GM12891 (cell line): ENCODE results near the gene HOXC13.

Experiments used
- PAX5 ChIP-seq: IDR thresholded peaks from 2 replicates; pipeline ENCODE4 v1.6.1; 2011; ENCODE audit warnings: low read length, moderate library complexity, mild to moderate bottlenecking; ENCODE audit not compliant: insufficient read depth, severe bottlenecking
- POLR2A ChIP-seq: IDR thresholded peaks from 2 replicates; pipeline ENCODE4 v1.6.1; 2011; ENCODE audit warnings: low read depth, low read length, control low read depth
- POLR2AphosphoS5 ChIP-seq: IDR thresholded peaks from 2 replicates; pipeline ENCODE4 v1.6.1; 2011; ENCODE audit warnings: low read depth, low read length, control low read depth
- SPI1 ChIP-seq: IDR thresholded peaks from 2 replicates; pipeline ENCODE4 v1.6.1; 2011; ENCODE audit warnings: low read depth, low read length, control low read depth
- TAF1 ChIP-seq: IDR thresholded peaks from 2 replicates; pipeline ENCODE4 v1.6.1; 2011; ENCODE audit warnings: low read depth, low read length, control low read depth

DNA sequence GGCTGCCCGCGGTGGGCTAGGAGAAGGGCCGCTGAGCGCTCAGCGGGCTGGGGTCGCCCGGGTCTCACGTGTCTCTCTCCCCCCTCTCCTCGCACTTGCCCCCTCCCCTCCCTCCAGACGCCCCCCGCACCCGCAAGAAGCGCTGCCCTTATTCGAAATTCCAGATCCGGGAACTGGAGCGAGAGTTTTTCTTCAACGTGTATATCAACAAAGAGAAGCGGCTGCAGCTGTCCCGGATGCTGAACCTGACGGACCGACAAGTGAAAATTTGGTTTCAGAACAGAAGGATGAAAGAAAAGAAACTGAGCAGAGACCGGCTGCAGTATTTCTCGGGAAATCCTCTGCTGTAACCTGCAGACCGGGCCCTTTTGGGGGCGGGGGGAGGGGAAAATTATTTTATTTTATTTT lies 36.4 kb downstream of the HOXC13 start:
- TF ChIP-seq POLR2A: no peak
- TF ChIP-seq POLR2AphosphoS5: no peak
- no peak for TF ChIP-seq TAF1
- no peak for TF ChIP-seq PAX5
- TF ChIP-seq SPI1: no peak
